HG03575 (cell line): ENCODE results near the gene DLGAP4.

Experiments used
- ATAC-seq: cut with Tn5 transposase; IDR thresholded peaks from one replicate; pipeline ENCODE4 v1.9.1; 2021; ENCODE audit not compliant: unreplicated experiment, insufficient number of reproducible peaks, low FRiP score; ENCODE audit errors: extremely low read depth

Gene DLGAP4

DNA sequence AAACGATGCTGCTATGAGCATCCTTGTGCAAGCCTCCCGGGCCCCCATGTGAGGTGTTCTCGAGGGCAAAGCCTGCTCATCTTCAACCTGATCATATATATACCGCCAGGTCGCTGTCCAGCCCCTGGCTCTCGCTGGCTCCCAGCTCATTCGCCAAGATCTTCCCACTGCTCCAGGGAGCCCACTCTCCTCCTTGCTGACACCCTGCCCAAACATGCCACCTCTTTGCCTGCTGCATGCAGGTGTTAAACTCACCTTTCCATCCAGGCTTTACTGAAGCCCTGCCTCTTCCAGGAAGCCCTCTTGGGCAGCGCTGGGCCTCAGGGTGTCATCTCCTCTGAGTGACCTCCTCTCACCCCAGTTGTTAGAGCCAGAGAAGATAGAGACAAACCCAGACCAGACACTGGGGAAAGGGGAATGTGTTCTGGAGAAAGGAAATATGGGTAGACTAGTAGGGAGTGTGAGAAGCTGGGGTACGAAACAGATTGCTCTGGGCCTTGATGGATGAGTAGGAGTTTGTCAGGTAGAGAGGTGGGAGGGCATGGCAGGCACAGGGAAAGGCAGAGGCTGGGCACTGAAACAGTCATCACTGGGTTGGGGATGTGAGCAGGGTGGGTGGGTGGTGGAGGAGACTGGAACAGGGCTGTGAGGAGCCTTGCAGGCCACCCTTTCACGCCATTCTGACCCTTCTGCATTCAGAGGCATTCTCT lies 1.2 kb upstream of the DLGAP4 start:
- no peak for ATAC-seq

DNA sequence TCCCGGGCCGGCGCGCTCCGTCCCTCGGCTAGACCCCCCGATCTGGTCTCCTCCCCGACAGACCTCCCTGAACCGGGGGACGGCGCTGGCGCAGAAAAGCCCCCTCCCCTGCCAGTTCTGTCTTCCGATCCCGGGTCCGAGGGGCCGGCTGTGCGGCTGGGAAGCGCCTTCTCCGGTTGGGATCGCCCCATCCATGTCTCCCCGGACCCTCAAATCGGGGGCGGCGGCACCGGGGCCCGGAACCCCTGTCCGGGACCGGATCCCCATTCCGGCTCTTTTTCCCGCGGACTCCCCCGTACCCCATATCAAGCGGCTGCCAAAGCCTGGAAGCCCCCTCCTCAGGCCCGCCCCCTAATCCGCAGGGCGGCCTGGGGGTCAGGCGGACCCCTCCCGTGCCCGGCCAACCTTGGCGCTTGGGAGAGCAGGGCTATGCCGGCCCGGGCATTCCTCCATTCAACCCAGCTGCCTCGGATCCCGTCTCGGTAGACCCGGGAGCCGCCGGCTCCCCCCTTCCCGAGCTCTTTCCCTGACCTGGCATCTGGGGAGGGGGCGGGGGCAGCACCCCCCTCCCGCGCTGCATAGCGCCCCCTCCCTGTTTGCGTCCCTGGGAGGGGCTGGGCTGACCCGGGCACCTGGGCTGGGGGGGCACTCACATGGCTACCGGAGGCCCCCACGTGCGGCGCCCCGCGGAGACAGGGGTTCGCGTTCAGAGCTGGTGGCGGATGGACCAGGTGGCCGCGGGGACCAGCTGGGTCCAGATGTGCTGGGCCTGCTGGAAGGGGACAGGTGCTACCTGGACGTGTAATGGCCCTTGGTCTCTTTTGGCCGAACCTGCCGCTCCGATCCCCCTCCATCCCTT lies 643 bp downstream of the DLGAP4 start:
- no peak for ATAC-seq

DNA sequence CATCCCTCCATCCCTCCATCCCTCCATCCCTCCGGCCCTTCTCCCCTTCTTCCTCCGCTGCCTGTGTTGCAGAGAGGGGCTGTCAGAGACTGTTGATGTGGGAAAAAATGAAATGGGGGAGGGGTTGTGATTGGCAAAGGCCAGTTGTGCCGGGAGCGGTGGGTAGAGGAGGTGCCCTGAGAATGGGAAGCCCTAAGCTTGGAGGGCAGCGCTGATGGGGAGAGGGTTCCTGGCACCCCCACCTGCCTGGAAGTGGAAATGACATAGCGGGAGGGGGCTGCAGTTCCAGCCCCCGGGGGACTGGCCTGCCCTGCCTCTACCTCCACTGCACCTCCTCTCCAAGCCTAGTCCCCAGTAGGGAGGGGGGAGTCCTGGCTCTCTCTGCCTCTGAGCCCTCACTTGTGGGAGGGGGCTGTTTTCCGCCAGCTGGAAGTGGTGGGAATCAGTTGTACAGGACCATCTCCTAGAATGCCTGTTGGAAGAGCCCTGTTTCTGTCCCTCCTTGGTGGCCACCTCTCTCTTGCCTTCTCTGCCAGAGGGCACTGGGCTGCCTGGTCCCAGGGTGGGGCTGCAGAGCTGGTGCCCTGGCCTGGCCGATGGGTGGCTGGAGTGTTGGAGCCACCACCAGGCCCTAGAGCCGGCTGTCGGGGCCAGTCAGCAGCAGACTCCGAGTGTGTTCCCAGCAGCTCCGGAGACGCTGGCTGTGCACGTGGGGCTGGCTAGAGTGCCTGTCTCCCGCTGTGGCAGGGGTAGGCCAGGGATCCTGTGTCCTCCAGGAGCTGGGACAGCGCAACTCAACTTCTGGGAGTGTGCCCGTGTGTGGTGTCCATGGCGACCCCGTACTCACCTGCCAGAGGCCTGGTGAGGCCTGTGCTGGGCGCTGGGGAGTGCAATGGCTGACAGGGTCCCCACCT lies 1.5 kb downstream of the DLGAP4 start:
- no peak for ATAC-seq

DNA sequence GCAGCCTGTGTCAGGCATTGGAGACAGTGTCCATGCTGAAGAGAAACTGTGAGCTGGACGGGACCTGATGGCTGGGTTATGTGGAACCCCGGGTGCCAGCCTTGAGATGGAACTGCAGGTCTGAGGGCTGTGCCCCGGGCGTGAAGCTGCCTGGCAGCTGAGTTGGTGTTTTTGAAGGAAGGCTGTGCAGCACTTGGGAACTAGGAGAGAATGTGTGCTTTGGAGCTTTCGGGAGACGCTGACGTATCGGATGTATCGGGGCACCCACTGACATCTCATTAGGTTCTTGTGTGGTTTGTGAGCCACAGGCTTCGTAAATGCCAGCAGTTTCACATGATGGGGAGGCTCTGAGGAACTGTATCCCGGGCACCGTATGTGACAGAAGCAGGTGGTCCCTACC lies 2.2 kb downstream of the DLGAP4 start:
- no peak for ATAC-seq

DNA sequence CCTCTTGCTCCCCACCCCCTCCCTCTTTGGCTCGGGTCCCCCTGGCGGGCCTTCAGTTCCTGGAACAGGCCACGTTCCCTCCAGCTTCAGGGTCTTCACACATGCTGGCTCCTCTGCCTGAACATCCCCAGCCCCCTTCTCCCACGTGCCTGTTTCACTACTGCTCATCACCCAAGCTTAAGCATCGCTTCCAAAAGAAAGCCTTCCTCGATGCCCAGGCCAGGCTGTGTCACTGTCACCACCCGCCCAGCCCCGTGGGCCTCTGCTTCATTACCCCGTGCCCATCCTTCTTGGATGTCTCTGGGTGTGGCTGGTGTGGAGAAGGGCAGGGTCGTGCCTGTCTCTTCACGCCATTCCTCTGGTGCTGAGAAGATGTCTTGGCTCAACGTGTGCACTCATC lies 2.8 kb downstream of the DLGAP4 start:
- no peak for ATAC-seq

DNA sequence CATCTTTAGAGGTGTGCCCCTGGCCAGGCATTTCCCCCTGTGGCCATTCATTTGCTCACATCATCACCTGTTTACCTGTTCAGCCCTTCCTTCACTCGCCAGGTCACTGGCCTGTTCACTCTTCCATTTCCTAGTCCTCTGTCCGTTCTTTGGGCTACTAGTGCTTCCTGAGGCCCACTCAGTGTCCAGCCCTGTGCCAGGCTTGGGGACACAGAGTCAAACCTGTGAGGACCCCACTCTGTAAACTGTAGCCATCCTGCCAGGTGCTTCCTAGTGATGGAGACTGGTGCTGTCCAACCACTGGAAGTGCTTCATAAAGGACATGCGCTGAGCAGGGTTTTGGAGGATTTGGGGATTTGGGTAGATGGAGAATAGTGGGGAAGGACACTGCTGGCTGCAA lies 3.5 kb downstream of the DLGAP4 start:
- no peak for ATAC-seq

DNA sequence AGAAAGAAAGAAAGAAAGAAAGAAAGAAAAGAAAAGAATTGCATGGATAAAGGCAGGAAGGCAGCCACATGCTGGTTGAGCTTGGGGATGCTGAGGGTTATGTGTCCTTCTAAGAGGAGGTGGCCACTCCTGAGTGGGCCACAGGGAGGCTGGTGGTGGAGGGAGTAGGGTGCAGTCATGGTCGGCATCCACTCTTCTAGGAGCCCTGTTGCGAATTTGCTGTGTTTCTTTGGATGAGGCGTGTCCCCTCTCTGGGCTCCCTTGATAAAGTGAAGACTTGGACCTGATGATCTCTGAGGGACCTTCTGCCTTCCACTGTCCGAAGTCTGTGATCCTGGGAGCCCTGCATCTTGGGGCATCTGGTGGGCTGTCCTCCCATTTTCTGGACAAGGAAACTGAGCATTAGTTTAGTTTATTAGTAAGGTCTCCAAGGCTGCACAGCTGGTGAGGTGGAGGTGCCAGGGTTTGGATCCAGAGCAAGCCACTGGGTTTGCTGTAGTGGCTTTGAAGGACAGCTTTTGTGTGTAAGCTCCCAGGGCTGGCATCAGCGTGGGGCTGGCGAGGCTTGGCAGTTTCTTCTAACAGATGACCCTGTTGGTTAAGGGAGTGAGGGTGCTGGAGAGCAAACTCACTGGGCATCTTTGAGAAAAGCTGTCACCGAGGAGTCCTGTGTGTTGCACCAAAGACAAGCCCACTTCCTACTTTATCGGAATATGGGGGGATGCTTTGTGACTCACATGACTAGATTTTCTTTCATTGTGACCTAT lies 4.3 kb downstream of the DLGAP4 start:
- ATAC-seq = no peak

DNA sequence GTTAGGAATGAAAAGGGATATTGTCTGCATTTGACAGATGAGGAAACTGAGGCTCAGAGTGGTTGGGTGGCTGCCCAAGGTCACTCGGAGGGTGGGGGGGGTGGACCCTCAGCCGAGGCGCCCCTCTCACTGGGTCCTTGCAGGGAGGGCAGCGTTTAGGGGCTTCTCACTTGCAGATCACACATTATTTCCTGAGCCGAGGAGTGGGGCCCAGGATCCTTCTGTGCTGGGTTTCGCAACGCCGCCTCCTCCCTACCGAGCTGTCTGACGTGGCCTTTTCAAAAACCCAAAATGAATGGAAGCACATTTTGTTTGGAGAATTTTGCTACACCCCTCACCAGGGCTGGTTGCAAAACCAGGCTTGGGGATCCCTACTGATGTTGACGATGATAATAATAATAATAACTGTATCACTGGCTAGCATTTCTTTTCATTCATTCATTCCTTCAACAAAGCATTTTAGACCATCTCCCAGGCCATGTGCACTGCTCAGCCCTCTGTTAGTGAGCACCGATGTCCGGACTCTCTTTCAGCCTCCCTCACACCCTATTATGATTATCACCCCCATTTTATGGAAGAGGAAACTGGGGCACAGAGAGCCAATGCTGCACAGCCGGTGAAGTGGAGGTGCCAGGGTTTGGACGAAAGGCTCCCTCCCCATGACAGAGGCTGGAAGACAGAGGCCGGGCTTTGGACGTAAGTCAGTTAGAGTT lies 5.2 kb downstream of the DLGAP4 start:
- no peak for ATAC-seq

DNA sequence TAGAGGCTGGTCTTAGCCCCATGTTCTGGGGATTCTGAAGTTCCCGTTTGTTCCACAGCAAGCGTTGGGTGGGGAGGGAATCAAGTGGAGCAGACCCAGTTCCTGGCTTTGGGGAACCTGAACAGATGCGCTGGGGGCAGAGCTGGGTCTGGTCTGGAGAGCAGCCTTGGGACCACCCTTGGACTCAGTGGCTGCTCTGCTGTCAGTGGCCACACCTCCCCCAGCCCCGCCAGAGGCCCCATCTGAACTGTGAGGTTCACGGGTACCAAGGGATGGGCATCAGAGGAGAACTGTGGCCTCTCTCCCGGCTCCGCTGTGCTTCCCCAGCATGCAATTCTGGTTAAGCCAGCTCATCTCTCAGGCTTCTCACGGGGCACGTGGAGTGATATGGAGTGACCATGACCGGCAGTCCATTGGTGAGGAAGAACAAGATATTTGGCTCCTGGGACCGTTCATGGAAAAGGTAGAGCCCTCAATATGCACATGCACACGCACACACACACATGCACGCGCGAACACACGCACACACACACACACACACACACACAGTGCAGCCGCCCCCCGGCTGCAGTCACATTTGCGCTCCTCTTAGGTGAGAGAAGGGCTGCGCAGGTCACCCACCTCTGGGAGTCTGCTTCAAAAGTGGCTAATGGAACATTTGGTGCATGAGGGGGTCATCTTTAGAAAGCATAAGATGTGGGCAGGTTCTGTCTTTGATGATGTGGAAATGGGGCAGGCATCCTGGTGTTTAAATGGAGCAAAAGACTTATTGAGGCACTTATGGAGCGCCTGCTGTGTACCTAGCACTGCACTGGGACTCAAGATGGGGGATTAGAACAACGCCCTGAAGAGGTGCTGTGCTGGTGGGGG lies 6.0 kb downstream of the DLGAP4 start:
- no peak for ATAC-seq

DNA sequence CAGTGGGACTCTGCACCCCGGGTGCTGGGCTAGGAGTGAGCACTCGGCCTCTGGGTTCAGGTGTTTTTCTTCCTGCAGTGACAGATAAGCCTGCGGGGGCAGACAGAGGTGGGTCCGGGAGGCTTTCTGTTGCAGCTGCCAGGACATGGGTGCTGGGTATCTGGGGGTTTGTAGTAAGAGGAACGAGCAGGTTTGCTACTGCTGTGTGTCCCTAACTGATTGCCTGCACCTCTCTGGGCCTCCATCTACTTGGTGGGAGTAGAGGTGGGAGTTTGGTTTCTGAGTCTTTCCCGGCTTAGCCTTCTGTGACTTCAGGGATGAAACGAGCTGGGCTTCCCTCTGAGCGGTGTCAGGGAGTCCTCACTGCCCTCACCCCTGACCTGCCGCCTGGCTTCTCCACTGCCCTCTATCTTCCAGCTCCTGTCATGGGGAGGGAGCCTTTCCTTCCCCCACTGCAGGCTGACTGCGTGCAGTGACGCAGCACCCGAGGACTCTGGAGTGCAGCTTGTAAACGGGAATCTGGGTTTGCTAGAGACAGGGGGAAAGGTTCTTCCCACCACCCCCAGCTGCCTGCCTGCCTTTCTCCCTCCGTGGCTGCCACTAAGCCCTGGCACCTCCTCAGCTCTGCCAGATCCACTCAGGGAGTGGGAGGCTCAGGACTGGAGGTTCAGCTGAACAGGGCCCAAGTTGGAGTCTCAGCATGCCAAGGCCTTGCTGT lies 6.7 kb downstream of the DLGAP4 start:
- ATAC-seq = no peak

DNA sequence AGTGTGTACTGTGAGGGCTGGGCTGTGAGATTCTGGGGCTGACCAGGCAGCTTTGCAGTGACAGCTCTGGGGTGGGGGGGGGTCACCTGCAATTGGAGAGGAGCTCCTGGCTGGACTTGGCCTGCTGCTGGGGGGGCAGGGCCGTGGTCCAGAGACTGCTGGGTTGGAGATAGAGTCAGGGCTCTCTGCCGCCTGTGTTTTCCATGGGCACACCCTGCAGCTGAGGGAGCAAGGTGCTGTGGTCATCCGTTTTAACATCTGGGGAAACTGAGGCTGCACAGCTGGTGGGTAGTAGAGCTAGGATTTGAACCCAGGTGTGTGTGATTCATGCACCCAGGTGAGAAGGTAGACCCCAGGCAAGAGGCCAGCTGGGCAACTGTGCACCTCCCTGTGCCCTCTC lies 7.3 kb downstream of the DLGAP4 start:
- ATAC-seq = no peak

DNA sequence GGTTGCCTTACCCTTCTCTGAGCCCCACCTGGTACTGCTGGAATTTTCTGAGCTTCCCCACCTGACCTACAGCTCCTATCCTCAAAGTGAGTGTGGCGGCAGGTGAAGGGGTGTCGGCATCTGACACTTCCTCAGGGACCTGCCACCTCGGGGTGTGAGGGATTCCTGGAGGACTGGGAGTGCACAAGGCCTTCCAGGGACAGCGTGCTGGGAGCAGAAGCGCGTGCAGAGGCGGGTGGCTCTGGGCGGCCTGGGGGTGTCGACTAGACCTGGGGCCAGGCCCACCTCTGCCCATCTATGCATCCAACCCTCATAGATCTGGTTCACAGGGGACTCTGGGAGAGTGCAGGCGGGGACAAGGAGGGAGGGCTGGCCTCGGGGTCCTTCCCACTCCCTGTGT lies 7.8 kb downstream of the DLGAP4 start:
- ATAC-seq = no peak

DNA sequence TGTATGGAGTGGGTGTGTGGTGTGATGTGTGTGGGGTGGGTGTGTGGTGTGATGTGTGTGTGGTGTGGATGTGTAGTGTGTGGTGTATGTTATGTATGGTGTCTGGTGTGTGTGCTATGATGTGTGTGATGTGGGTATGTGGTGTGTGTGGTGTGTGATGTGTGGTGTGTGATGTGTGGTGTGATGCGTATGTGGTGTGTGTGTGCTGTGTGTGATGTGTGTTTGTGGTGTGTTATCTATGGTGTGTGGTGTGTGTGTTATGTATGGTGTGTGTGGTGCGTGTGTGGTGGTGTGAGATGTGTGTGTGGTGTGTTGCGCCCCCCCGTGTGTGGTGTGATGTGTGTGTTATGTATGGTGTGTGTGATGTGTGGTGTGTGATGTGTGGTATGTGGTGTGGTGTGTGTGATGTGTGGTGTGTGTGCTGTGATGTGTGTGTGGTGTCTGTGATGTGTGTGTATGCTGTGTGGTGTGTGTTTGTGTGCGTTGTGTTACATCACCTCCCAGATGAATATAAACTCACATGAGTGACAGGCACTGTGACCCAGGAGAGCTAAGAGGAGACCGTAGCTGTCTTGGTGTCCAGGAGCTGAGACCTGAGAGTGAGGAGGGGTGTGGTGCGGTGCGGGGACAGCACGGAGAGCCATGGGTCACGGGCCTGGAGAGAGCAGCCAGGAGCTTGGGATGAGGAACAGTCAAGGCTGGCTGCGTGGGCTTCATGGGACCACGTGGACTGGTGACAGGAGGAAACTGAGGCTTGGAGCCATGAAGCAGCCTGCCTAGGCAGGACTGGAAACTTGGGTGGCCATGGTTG lies 8.8 kb downstream of the DLGAP4 start:
- ATAC-seq = no peak

DNA sequence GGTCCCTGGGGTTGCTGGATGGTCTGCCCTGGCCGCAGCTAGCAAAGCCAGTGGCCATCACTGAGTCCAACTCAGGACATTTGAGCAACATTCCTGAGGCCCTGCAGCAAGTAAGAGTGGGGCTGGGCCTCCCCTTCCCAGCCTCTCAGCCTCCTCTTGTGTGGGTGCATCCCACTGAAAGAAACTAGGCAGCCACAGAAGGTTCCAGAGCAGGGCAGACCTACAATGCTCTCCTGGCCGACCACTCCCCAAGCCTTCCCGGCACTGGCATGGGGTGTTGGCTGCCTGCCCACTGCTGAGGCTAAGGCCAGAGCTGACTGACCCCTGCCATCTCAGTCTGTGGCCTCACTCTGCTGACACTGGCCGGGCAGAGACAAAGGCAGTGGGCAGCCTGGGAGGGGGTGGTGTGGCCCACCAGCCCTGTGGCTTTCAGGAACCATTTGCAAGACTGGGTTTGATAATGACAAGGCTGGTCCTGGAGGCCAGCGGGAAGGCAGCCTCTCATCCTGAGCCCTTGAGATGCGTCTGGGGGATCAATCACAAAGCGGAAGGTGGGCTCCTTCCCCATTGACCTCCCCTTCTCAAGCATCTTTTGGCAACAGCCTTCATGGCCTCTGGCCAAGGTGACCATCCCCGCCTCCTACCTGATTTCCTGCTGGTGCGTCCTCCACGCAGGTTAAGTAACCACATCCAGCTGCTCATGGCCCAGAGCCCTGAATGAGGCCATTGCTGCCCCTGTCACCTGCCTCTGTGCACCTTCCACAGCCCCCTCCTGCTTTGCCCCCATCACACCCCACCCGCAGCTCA lies 9.6 kb downstream of the DLGAP4 start:
- no peak for ATAC-seq

DNA sequence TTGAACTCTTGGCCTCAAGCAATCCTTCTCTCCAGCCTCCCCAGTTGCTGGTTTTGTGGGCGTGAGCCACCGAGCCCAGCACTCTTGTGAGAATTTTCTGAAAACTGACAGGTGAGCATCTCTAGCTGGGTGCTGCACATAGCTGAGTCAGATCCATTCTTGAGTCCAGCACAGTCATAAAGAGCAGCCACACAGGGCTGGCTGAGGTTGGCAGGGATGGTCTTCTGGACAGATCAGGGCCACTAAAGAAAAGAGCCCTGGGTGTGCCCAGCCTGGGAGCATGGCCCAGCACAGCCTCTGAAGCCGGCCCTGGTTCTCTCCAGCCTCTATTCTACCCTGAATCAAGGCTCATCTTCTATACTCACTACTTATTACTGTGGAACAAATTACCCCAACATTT lies 11.5 kb downstream of the DLGAP4 start:
- no peak for ATAC-seq
